ENCODE results near the gene IGF2BP2.

IGF2BP2 gene

DNA sequence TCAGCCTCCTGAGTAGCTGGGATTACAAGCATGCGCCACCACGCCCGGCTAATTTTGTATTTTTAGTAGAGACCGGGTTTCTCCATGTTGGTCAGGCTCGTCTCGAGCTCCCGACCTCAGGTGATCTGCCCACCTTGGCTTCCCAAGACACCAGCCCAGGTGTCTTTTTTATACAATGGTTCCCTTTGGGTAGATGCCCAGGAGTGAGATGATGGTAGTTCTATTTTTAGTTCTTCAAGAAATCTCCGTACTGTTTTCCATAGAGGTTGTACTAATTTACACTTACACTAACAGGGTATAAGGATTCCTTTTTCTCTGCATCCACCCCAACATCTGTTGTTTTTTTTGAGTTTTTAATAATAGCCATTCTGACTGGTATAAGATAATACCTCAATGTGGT lies 94.3 kb downstream of the IGF2BP2 start:
- DNase-seq = no peak

DNA sequence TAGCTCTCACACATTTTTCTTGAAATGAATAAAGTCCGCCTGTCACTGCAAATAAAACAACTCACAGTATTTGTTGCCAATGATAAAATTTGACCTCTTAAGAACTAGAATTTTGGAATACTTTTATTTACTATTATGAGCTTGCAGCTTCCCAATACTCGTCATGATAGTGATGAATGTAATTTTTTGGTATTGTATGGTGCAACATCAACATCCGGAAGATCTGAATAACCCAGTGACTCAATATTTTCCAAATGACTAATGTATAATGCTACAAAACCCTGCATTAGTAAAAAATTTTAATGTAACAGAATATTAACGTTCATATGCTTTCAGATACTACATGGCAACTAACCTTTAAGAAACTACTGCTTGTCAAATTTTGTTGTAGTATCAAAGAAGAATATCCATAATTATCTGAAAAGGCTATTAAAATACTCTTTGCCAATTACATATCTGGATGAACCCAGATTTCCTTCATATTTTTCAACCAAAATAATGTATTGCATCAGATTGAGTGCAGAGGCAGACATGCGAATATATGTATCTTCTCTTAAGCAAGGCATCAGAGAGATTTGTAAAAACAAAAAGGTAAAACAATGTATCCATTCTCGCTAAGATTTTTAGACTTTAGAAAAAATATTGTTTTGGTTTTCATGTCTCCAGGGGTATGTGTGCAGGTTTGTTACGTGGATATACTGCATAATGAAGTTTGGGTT lies 95.3 kb downstream of the IGF2BP2 start:
- no peak for DNase-seq

DNA sequence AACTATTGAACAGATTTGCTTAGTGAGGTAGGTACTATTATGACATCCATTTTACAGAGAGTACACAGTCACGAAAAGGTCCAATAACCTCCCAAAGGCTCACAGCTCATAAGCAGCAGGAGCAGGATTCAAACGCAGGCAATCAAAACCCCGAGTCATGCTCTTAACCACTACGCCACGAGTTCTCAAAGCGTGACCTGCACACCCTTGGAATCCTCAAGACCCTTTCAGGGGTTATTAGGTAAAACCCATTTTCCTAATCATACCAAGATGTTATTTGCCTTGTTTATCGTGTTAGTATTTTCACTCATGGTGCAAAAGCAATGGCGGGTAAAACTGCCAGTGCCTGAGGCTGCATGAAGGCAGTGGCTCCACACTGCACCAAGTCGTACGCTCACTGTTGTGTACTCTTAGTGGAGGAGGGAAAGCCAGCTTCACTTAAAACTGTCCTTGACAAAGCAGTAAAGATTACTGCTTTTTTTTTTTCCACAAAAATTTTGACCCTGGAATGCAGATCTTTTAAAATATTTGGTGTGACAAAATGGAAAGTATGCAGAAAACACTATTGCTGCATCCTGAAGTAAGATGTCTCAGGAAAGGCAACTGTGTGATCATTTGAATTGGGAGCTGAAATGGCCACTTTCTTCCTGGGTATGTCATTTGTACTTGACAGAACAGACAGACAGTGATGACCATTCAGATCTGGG lies 96.1 kb downstream of the IGF2BP2 start:
- DNase-seq = no peak

- no peak for DNase-seq
These were observed 97.0 kb downstream of the IGF2BP2 start for GRCh38 chr3:185727873-185728272.

- DNase-seq = no peak
These were observed 98.4 kb downstream of the IGF2BP2 start for GRCh38 chr3:185726254-185726967.

- no peak for DNase-seq
These were observed 100.1 kb downstream of the IGF2BP2 start for GRCh38 chr3:185724761-185725160.

DNA sequence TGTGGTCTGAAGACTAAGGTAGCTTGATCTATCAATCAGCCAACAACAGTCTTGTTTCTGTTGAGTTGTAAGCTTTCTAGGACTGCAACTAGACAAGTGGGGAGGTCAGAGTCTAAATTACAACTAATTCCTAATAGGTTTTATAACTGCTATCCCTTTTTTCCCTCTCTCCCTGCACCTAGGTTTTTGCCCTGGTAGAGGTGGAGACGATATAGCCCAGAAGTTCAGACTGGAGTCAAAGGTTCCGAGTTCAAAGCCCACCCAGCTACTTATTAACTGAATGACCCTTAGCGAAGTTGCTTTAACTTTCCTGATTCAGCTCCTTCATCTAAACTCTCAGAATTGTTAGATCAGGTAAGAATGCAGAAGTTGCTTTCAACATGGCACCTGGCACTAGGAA lies 100.6 kb downstream of the IGF2BP2 start:
- DNase-seq = no peak

DNA sequence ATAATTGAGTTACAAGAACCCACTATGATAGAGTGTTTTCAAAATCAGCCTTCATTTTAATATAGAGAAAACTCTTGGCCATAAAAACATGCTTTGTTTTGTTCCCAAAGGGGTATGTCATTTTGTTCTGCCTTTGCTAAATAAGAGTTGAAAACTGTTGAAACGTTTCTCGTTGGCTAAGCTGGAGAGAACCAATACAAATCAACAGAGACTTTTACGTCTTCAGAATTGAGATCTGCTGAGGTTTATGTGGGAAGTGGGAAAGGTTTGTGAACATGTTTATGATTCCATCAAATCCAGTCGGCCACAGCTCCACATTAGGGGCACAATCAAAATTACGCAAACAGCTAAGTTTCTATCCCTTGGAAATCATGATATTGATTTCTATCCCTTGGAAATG lies 102.0 kb downstream of the IGF2BP2 start:
- no peak for DNase-seq

DNA sequence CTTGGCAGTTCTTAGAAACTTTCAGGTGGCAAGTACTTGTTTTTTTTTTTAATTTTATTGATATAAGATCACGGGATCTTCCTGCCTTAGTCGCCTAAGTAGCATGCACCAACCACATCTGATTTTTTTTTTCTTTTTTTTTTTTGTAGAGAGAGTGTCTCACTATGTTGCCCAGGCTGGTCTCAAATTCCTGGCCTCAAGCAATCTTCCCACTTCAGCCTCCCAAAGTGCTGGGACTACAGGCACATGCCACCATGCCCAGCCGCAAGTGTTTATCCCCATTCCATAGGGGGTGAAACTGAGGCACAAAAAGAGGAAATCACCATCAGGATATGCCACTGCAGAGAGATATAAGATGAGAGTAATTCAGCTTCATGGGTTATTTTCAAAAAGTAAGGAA lies 102.9 kb downstream of the IGF2BP2 start:
- no peak for DNase-seq

- DNase-seq = no peak
These were observed 104.5 kb downstream of the IGF2BP2 start for GRCh38 chr3:185720326-185720725.

GRCh38 chr3:185718736-185719593 lies 105.9 kb downstream of the IGF2BP2 start:
- DNase-seq = no peak

DNA sequence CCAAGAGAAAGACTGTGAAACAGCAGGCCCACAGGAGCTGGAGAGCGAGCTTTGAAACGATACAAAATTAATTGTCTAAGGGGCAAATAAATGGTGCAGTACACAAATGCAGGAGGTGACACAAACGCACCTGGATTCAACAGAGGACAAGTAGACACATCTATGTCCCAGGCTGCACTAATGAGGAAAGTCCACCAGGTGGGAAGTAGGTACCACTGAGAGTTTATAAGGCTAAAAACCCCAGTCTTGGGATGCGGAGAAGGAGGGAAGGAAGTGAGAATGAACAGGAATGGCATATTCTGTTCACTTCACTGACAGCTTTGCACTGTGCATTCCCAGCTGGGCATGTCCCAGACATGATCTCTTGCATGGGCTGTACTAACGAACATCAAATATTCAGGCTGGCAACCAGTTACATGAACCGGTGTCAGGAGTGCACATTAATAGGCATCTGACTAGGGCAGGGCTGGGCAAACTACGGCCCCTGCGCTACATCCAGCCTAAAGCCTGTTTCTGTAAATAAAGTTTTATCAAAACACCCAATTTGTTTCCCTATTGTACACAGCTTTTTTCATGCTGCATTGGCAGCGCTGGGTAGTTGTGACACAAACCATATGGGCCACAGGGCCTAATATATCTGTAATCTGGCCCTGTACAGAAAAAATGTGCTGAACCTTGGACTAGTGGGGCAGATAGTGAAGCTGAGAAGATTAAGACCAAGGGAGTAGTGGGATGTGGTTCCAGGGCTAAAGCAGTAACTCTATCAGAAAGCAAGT lies 107.0 kb downstream of the IGF2BP2 start:
- no peak for DNase-seq

DNA sequence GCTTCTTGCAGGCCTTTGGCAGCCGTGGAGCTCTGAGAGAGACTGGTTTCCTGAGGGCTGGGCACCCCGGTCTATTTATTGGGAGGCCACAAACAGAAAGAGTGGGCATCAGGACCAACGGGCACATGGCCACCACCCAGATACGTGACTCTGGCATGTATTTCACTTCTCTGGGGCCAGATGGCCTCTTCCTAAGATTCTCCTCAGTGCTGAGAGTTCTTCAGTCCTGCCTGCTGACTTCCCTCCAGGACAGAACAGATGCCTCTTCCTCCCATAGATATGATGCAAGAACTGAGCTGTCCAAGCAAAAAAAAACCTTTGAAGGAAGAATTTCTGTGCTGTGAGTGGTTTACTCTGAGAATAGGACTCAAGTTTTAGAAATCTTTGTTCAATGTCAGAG lies 107.7 kb downstream of the IGF2BP2 start:
- DNase-seq = no peak

- no peak for DNase-seq
These were observed 108.3 kb downstream of the IGF2BP2 start for GRCh38 chr3:185716436-185717108.

- no peak for DNase-seq
These were observed 109.8 kb downstream of the IGF2BP2 start for GRCh38 chr3:185715091-185715490.

- no peak for DNase-seq
These were observed 110.8 kb downstream of the IGF2BP2 start for GRCh38 chr3:185714085-185714484.

DNA sequence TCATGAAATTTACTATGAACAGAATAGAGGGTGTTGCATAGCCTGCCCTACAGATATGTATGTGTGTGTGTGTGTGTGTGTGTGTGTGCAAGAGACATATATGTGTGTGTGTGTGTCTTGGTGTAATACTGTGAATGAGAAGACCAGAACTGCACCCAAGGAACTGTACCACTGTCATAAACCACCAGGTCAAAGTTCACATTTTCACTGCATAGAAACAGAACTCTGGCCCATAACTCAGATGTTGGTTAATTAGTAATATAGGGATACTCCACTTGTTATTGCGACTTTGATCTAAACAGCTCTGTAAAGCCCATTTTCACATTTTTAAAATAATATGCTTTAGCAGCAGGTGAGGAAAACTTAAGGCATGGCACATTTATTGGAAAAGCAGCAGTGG lies 111.8 kb downstream of the IGF2BP2 start:
- no peak for DNase-seq

DNA sequence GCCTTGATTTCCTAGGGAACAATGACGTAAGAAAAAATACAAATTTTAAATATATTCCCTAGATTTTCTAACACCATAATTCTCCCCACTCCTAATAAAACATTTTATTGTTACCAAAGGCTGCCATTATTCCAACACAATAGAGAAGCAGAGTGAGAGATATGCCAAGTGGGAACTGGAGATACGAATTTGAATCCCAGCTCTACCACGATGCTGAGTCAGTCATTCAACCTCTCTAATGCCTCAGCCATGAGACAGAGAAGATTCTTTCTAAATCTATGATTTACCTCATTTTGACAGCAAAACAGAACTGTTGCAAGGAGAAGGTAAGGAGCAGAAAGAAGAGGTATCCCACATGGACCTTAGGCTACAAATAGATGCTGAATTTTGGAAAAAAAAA lies 112.5 kb downstream of the IGF2BP2 start:
- DNase-seq = no peak

DNA sequence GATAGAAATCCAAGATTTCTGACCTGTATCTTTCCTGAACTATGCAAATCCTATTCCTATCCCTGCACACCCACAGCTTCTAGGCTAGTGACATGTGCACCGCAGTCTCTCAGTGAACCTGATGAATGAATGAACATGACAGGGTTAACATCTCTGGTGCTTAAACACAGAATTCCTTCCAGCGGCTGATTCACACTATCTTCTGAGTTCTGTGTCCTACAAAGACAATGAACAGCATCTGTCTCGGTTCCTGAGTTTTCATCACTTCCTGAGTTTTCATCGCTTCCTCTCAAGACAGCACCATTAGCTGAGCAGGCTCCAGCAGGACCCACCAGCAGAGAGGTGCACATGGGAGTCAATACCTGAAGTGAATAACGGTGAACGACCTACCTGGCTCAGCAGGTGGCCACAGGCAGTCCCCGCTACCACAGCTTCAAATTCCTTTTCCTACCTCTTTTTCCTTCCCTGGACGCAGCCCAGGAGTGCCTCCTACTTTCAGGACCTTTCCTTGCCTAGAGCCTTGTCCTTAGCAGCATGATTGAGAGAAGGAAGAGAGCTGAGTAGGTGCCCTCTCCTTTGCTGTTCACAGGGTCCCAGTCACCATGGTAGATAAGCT lies 113.5 kb downstream of the IGF2BP2 start:
- no peak for DNase-seq

- no peak for DNase-seq
These were observed 115.4 kb downstream of the IGF2BP2 start for GRCh38 chr3:185709251-185709955.

GRCh38 chr3:185708392-185708791 lies 116.5 kb downstream of the IGF2BP2 start:
- DNase-seq = no peak
